BE2C (cell line): ENCODE measurements around the gene NEURL1.

Experiments used
- DNase-seq: peaks from one replicate; pipeline ENCODE4 v3.0.0-alpha.2; 2020
- H3K27me3 ChIP-seq: fragments of 250-450 bp; sonication (Bioruptor Pico); 2 replicates; pipeline ENCODE4 v1.5.1; 2020; ENCODE audit warnings: mild to moderate bottlenecking
- H3K36me3 ChIP-seq: fragments of 250-450 bp; sonication (Bioruptor Pico); 2 replicates; pipeline ENCODE4 v1.5.1; 2020; ENCODE audit warnings: mild to moderate bottlenecking
- H3K4me1 ChIP-seq: fragments of 250-450 bp; sonication (Bioruptor Pico); 2 replicates; pipeline ENCODE4 v1.5.1; 2020
- H3K4me3 ChIP-seq: 2 replicates; pipeline ENCODE4 v1.5.1; 2011; ENCODE audit warnings: low read depth, low read length
- H3K9me3 ChIP-seq: fragments of 250-450 bp; sonication (Bioruptor Pico); 2 replicates; pipeline ENCODE4 v1.5.1; 2020
- TF ChIP-seq, protein P1 (sequence below): IDR thresholded peaks from 2 replicates; pipeline ENCODE4 v1.5.1; 2012; ENCODE audit warnings: mild to moderate bottlenecking, low read depth, low read length

NEURL1 gene

GRCh38 chr10:103448746-103449145, 44.8 kb upstream of the NEURL1 start:
- TF ChIP-seq, protein P1, sequence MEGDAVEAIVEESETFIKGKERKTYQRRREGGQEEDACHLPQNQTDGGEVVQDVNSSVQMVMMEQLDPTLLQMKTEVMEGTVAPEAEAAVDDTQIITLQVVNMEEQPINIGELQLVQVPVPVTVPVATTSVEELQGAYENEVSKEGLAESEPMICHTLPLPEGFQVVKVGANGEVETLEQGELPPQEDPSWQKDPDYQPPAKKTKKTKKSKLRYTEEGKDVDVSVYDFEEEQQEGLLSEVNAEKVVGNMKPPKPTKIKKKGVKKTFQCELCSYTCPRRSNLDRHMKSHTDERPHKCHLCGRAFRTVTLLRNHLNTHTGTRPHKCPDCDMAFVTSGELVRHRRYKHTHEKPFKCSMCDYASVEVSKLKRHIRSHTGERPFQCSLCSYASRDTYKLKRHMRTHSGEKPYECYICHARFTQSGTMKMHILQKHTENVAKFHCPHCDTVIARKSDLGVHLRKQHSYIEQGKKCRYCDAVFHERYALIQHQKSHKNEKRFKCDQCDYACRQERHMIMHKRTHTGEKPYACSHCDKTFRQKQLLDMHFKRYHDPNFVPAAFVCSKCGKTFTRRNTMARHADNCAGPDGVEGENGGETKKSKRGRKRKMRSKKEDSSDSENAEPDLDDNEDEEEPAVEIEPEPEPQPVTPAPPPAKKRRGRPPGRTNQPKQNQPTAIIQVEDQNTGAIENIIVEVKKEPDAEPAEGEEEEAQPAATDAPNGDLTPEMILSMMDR = no peak
- H3K4me1 ChIP-seq = peaks cover 9% of the 10 kb centered on the region

DNA sequence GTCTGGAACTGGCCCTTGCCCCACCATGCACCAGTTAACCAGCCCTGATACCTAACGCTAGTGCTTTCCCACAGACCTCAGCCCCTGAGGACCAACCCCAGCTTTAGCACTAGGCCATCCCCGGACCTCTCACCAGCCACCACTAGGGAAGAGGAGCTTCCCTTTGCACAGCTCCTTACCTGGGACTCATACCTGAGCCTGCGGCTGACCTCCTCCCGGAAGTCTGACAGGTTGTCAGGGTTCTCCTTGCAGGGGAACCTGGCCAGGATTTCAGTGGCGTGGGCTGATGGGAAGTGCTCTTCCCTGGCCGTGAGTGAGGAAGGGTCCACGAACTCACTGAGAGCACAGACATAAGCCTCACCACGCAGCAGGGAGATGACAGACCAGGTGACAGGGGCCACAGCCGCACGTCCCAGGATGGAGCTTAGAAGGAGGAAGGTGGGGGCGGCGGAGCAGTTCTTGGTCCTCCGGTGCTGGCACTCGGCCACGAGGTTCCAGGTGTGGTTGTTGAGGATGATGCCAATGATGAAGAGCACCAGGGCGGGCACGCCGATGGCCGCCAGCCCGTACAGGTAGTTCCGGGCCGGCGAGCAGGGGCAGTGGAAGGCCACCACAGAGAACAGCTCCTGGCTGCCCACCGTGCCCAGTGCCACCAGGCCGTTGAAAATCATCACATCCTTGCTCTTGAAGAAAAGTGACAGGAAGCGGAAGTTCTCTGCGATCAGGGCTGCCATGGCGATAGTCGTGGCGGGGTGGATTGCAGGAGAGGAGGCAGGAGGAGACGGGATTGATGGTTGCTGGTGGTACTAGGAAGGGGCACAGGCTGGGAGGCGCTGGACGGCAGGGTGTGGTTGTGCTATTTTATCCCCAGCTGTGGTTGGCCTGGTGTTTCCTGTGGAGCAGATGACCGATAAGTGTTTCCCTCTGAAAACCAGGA, 44.0 kb upstream of the NEURL1 start:
- Histone ChIP-seq H3K9me3 (no peaks in the 10 kb centered on the region), H3K4me3 (no peak overlapping the region), H3K27me3 (no peaks in the 10 kb centered on the region), H3K4me1 (peaks cover 9% of the 10 kb centered on the region), H3K36me3 (peaks cover 54% of the 10 kb centered on the region)
- TF ChIP-seq, protein P1 = no peak
- no peak for DNase-seq

More at GRCh38 chr10:103448746-103449145, 44.8 kb upstream of the NEURL1 start:
- Histone ChIP-seq H3K36me3 (peaks cover 61% of the 10 kb centered on the region), H3K9me3 (no peaks in the 10 kb centered on the region), H3K27me3 (no peaks in the 10 kb centered on the region), H3K4me3 (no peak overlapping the region)
- DNase-seq = no peak

DNA sequence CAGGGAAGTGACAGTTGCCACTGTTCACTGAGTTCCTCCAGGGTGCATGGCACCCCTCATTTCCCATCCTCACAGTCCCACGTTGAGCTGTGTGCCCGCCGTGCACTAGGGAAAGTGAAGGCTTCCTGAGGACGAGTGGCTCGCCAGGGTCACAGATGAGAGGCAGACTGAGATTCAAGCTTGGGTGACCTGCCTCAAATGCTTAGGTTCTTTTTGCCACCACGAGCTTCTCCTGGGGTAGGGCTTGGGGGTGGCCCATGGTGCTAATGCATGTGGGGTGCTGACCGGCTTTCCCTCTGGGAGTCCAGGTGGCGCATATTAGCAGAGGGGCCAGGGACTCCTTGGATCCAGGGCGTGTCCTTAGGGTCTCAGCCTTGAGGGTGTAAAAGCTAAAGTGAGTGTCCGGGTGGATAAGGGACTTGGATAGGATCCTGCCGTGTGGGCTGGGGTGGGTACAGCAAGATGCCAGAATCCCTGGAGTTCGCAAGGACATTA, 43.3 kb upstream of the NEURL1 start:
- H3K4me1 ChIP-seq = peaks cover 7% of the 10 kb centered on the region
- H3K36me3 ChIP-seq = peaks cover 46% of the 10 kb centered on the region
- DNase-seq = no peak
- H3K4me3 ChIP-seq = peak overlapping the region; percentile 68
- no peaks in the 10 kb centered on the region for H3K27me3 ChIP-seq
- no peaks in the 10 kb centered on the region for H3K9me3 ChIP-seq
- TF ChIP-seq, protein P1 = no peak

DNA sequence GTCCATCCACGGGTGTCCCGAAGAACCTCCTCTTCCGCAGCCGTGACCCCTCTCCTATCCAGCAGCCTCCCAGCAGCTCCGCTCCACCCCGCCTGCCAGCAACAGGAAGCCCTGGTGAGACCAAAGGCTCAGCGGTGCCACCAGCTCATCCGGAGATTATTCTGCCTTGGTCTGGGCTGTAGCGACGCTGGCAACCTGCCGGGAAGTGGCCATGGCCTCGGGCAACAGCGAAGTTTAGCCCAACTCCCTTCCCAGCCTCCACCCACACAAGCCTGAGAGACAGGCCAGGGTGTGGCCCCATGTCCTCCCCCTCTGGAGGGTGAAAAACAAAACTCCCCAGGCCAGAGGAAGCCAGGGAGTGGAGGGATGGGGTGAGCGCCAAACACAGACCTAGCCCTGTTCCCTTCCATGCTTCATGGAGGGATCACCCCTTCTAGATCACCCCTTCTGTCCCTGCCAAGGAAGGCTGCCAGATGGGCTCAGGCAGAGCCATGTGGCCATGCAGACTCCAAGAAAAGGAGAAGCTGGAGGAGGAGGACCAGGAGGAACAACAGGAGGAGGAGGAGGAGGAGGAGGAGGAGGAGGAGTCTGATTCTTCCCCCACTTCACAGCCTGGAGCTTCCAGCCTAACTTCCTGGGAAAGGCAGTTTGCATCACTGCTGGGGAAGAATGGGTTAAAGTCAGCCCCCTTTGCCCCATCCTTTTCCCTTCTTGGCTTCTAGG, 42.3 kb upstream of the NEURL1 start:
- peak; percentile 81 for DNase-seq
- H3K9me3 ChIP-seq = no peaks in the 10 kb centered on the region
- H3K4me3 ChIP-seq = peak overlapping the region; percentile 68
- H3K4me1 ChIP-seq = peaks cover 7% of the 10 kb centered on the region
- no peaks in the 10 kb centered on the region for H3K27me3 ChIP-seq
- TF ChIP-seq, protein P1 = no peak
- peaks cover 36% of the 10 kb centered on the region for H3K36me3 ChIP-seq

- TF ChIP-seq, protein P1 = no peak
- DNase-seq = peak; percentile 84
- Histone ChIP-seq H3K4me3 (peak within 1 kb of the TSS; percentile 68), H3K27me3 (no peaks in the 10 kb centered on the region), H3K9me3 (no peaks in the 10 kb centered on the region), H3K4me1 (peaks cover 7% of the 10 kb centered on the region), H3K36me3 (peaks cover 29% of the 10 kb centered on the region)
Measured at GRCh38 chr10:103451831-103452505, 41.5 kb upstream of the NEURL1 start, which contains the start of gene CALHM2. CALHM2 (minus strand) TSS chr10:103452370; CDS start chr10:103449941, 2,429 bp downstream.
